Measurements from ENCODE around the gene ATF6. TPM values are rescaled to one million over a fixed set of nuclear protein-coding genes. Genes with fewer than 3 reads are reported as not detected.

The ATF6 gene
- total and polyA plus RNA-seq, 2 of the 8 experiments (the other 6 are each of a cell fraction or from before 2014, with no cell fraction given): 4.6 to 10.0 TPM

- TF ChIP-seq CHD7 (IDR thresholded peaks at IDR 0.05; ENCODE audit: insufficient replicate concordance, low read length): no peak
- TF ChIP-seq CTBP2 (IDR thresholded peaks at IDR 0.05; ENCODE audit: borderline replicate concordance, insufficient read depth, insufficient read length, low read length): no peak
- TF ChIP-seq EGR1 (IDR thresholded peaks at IDR 0.05; ENCODE audit: borderline replicate concordance, low read depth, low read length): no peak
- no peak for TF ChIP-seq SIN3A (conservative IDR thresholded peaks at IDR 0.05 in 1 of 2, IDR thresholded peaks at IDR 0.05 in 1 of 2; ENCODE audit: low read depth in 1 of 2, low read length in 2 of 2)
- TF ChIP-seq CREB1 (IDR thresholded peaks at IDR 0.05): no peak
- TF ChIP-seq EZH2 (IDR thresholded peaks at IDR 0.05; ENCODE audit: low read depth, low read length, severe bottlenecking): no peak
- TF ChIP-seq SIRT6 (IDR thresholded peaks at IDR 0.05; ENCODE audit: low read length): no peak
- no peak for TF ChIP-seq RXRA (IDR thresholded peaks at IDR 0.05; ENCODE audit: insufficient read depth, low read depth, low read length)
- no peak for TF ChIP-seq CHD2 (IDR thresholded peaks at IDR 0.05; ENCODE audit: low read length)
- TF ChIP-seq HDAC2 (IDR thresholded peaks at IDR 0.05; ENCODE audit: borderline replicate concordance in 1 of 2, low read depth in 2 of 2, low read length in 2 of 2): no peak
- TF ChIP-seq JUN (IDR thresholded peaks at IDR 0.05; ENCODE audit: low read depth, low read length): no peak
- no peak for TF ChIP-seq BCL11A (IDR thresholded peaks at IDR 0.05; ENCODE audit: low read depth in 2 of 2, low read length in 2 of 2)
Measured at GRCh38 chr1:161983725-161984124, 217.6 kb downstream of the ATF6 start (continued).

All from H1 (cell line).